ENCODE results near the gene NSMF.
"Not testable (repeated sequence)": the region's sequence is repeated elsewhere in the genome, so short reads cannot be mapped to it uniquely, and the experiment has no call there.

The NSMF gene

DNA sequence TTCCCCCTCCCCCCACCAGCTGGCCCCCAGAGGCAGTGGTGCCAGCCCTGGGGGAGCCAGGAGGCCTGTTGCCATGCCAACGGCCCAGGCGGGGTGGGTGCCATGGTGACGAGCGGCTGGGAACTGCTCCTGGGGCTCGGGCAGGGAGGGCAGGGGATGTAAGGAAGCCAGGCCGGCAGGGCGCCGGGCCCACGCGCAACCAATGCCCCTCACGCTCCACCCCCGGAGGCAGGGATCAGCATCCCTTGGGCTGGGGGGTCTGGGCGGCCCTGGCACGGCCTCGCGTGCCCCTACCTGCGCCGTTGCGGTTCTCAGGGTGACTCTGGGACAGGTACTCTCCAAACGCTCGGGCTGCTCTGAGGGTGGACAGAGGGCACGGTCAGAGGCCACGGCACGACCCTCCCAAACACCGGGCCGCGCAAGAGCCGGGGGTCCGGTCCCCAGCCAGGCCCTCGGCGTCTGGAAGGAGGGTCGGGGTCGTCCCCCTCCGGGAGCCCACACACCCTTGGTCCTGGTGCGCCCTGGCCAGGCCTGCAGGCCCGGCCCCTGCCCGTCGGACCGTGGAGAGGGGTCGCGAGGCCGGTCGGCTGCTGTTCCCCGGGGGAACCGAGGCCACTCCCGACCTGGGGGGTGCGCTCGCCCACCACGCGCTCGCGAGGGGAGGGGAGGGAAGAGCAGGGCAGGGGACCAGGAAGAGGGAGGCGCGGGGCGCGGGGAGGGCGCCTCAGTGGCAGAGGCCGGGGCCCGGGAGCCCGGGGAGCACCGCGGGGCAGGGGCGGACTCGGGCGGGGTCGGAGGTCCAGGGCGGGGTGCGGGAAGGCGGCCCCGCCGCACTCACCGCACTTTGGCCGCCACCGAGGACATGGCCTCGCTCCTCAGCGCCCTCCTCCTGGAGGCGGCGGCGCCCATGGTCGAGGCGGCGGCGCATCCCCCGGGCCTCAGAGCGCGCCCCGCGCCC lies 661 bp downstream of the NSMF start:
- peak overlapping the region in 1 of 2 donors; percentile 48 for H3K27ac Mint-ChIP-seq
- ATAC-seq = peak; percentile 11
- H3K9me3 Mint-ChIP-seq = no peaks in the 10 kb centered on the region
- H3K4me1 Mint-ChIP-seq = peaks cover 81% of the 10 kb centered on the region
- DNase-seq = peak in 1 of 2 donors; percentile 34
- H3K27me3 Mint-ChIP-seq = no peaks in the 10 kb centered on the region
- peak overlapping the region; percentile 44 to 73 for H3K4me3 Mint-ChIP-seq

DNA sequence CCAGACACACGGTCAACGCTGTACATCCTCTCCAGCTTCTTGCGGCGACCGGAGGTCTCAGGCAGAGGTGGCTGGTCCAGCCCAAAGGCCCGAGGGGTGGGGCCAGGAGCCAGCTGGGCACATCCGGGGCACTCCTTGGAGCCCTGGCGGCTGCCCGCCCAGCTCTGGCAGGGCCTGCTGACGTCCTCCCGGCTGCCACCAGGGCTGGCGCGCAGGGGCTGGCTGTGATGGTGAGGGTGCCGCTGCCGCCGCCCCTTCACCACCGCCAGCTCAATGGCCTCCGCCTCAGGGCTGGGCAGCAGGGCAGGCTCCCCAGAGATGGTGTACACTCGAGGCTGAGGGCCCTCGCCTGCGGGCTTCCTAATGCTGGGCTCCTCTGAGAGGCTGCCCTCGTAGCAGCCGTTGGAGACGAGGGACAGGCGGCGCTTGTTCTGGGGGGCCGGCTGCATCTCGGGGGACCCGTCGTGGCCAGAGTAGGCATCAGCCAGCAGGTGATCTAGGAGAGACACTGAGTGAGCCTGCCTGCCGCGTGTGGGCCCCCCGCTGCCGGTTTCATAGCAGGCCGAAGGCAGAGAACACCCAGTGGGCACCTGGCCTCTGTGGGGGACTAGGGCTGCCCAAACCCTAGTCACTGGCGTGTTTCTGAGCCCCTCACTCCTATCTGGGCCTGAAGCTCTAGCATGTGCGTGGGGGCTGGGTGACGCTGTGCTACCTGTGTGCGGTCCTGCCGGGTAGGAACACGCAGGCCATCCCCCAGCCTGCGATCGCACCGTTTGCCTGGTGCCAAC lies 1.5 kb downstream of the NSMF start:
- Mint-ChIP-seq H3K27ac (peak overlapping the region in 1 of 2 donors; percentile 54), H3K4me3 (peak overlapping the region in 1 of 2 donors; percentile 73), H3K4me1 (peaks cover 81% of the 10 kb centered on the region), H3K9me3 (no peaks in the 10 kb centered on the region), H3K27me3 (no peaks in the 10 kb centered on the region)
- peak in 1 of 2 donors; percentile 18 for DNase-seq
- ATAC-seq = no peak

DNA sequence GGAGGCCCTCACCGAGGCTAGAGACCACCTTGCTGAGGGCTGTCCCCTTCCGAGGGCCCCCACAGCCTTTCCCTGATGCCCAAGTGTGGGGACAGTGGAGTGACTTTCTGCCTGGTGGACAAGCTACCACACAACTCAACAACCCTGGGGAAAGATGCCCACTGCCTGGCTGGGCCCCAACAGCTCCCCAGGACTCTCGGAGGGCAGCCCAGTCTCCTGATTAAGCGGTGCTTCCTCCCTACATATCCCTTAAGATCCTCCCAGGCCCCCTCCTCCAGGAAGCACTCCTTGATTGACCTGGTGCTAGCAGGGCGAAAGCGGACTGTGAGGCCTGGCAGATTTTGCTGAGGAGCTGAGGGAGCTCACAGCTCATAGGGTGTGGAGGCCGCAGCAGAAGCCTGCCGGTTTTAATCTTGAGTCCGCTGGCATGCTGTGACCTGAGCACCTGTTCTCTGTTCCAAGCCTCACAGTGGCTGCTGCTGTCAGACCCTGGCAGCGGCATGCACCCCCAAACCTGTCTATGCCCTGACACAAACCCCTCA lies 2.2 kb downstream of the NSMF start:
- Mint-ChIP-seq H3K27ac (peak overlapping the region in 1 of 2 donors; percentile 12), H3K9me3 (no peaks in the 10 kb centered on the region), H3K4me3 (peak overlapping the region in 1 of 2 donors; percentile 41), H3K4me1 (peaks cover 84% of the 10 kb centered on the region), H3K27me3 (no peaks in the 10 kb centered on the region)
- ATAC-seq = no peak
- DNase-seq = peak in 1 of 2 donors; percentile 7

DNA sequence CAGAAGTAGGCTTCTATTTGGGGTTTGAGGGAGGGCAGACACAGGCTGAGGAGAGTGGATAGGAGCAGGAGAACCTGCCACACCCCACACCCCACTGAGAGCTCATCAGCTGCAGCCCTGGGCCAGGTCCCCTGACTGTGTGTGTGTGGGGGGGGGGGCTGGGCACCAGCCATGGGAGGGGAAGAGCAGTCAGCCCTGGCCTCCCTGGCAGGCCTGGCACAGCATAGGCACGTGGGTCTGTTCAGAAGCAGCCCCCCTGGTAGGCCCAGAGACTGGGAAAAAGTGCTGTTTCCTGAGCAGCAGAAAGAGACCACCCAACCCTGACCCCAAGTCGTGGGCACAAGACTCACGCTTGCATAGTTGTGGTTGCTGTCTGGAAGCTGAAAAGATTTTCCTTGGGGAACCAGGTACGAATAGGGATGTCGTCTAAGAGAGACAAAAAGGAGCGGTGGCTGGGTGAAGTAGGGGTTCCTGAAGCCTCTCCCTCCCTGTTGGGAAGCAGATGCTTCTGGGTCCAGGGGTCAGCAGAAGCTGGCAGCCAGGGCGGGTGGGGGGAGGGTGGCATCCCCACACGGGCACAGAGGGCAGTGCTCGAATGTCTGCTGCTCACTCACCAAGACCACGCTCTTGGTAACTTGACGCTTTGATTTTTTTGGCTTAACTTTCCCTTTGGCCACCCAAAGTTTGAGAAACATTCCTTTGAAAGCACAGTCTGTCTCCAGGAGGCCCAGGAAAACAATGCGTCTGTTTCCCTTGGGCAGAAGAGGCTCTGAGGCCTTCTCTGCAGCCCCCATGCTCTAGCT lies 2.9 kb downstream of the NSMF start:
- peaks cover 82% of the 10 kb centered on the region for H3K4me1 Mint-ChIP-seq
- DNase-seq = peak in 1 of 2 donors; percentile 8

DNA sequence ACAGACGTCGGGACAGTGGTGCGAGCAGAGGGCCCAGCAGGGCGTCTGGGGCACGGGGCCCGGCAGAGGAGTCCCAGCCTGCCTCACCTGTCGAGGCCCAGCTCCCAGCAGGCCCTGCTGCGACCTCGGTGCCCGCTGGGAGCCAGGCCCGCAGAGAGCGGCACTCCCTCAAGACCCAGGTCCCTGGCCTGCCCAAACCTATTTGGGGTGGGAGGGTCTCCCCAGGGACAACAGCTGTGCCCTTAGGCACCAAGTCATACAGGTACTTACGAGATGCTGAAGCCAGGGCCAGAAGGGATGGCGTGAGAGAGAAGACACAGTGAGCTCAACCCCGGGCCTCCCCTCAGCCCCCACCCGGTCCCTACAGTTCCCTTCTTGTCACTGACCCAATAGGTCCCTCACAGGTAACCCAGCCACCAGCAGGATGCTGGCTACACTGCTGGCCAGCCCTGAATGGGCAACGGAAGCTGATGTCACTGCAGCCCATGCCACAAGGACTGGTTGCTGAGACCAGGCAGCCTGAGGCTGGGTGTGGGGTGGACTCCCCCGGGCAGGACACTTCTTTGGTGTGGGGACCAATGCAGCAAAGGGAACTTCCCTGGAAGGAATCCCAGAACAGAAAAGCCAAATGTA lies 3.7 kb downstream of the NSMF start:
- H3K27ac Mint-ChIP-seq = no peak overlapping the region
- DNase-seq = peak in 1 of 2 donors; percentile 11
- H3K4me1 Mint-ChIP-seq = peaks cover 80% of the 10 kb centered on the region
- no peaks in the 10 kb centered on the region for H3K27me3 Mint-ChIP-seq
- no peak overlapping the region for H3K4me3 Mint-ChIP-seq
- no peaks in the 10 kb centered on the region for H3K9me3 Mint-ChIP-seq
- ATAC-seq = no peak

More for the DNA sequence above, 2.9 kb downstream of the NSMF start:
- H3K9me3 Mint-ChIP-seq = no peaks in the 10 kb centered on the region
- H3K4me3 Mint-ChIP-seq = no peak overlapping the region
- ATAC-seq = no peak
- H3K27ac Mint-ChIP-seq = peak overlapping the region in 1 of 2 donors; percentile 85
- no peaks in the 10 kb centered on the region for H3K27me3 Mint-ChIP-seq

DNA sequence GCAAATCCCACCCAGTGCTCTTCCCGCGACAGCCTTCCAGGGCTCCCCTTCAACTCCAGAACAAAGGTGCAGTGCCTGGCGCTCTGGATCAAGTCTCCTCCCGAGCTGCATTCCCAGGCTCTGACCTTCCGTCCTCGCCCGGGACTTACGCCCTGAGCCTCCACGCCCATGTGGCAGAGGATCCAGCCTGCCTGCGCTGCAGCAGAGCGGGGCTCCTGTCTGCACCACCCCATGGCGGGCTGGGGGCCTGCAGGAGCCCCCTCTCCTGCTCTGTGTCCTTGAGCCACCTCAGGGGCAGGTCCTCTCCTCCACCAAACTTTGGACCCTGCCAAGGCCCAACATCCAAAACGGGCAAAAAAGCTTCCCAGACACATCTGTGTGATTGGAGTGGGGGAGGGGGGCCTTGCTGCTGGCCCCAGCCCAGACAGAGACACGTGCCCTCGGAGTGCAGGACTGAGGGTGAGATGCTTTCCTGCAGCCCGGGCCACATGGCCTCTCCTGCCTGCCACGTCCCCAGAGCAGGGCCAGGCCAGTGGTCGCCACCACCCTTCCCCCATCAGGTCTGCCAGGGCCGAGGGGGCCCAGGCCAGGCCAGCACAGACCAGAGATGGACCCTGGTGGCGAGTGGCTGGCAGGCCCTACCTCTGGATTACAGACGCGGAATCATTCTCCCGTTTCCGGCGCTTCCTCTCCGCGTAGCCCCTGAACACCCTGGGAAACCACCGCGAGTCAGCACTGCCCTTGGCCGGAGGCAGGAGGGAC lies 4.4 kb downstream of the NSMF start:
- Mint-ChIP-seq H3K4me3 (peak overlapping the region; percentile 44 to 67), H3K4me1 (peaks cover 80% of the 10 kb centered on the region), H3K9me3 (no peaks in the 10 kb centered on the region), H3K27ac (no peak overlapping the region), H3K27me3 (no peaks in the 10 kb centered on the region)
- peak in 1 of 2 donors; percentile 14 for DNase-seq
- ATAC-seq = no peak

DNA sequence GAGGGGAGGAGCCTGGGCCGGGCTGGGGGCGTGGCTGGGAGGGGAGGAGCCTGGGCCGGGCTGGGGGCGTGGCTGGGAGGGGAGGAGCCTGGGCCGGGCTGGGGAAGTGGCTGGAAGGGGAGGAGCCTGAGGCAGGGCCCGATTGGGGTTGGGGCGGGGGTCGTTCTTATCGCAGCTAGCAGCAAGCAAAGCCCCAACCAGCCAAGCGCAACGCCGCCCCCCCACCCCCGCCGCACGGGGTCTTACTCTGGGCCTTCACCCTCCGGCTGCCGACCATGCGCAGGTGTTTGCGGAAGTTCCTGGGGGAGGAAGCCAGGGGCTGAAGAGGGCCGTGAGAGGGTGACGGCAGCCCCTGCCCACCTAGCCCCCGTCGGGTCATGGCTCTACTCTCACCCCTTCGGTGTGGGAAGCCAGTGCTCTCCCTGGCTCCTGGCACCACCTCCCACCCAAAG lies 5.0 kb downstream of the NSMF start:
- DNase-seq (peak in 1 of 2 donors; percentile 48), ATAC-seq (no peak)
- Mint-ChIP-seq H3K4me1 (peaks cover 81% of the 10 kb centered on the region), H3K27ac (no peak overlapping the region), H3K9me3 (no peaks in the 10 kb centered on the region), H3K4me3 (peak overlapping the region; percentile 44 to 67), H3K27me3 (no peaks in the 10 kb centered on the region)

DNA sequence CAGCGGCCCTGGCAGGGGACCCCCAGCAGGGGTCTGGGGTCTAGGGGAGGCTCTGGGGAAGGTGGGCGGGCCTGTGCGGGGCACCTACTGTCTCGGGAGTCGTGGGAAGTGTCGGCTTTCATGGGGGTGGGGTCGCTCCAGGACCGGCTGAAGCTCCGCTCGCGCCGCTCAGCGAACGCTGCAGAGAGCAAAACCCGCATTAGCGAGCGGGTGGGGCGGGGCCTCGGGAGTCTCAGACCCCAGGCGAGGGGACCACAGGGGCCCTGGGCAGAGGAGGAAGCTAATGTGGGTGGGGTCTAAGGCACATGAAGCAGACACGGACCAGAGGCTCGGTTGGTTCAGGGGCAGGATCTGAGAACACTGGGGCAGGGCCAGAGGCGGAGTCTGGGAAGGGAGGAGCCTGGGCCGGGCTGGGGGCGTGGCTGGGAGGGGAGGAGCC lies 5.5 kb downstream of the NSMF start:
- peak; percentile 55 to 65 for DNase-seq
- H3K4me3 Mint-ChIP-seq = peak overlapping the region in 1 of 2 donors; percentile 2
- H3K4me1 Mint-ChIP-seq = peaks cover 86% of the 10 kb centered on the region
- no peaks in the 10 kb centered on the region for H3K9me3 Mint-ChIP-seq
- no peaks in the 10 kb centered on the region for H3K27me3 Mint-ChIP-seq
- H3K27ac Mint-ChIP-seq = peak overlapping the region in 1 of 2 donors; percentile 12
- ATAC-seq = peak; percentile 43

DNA sequence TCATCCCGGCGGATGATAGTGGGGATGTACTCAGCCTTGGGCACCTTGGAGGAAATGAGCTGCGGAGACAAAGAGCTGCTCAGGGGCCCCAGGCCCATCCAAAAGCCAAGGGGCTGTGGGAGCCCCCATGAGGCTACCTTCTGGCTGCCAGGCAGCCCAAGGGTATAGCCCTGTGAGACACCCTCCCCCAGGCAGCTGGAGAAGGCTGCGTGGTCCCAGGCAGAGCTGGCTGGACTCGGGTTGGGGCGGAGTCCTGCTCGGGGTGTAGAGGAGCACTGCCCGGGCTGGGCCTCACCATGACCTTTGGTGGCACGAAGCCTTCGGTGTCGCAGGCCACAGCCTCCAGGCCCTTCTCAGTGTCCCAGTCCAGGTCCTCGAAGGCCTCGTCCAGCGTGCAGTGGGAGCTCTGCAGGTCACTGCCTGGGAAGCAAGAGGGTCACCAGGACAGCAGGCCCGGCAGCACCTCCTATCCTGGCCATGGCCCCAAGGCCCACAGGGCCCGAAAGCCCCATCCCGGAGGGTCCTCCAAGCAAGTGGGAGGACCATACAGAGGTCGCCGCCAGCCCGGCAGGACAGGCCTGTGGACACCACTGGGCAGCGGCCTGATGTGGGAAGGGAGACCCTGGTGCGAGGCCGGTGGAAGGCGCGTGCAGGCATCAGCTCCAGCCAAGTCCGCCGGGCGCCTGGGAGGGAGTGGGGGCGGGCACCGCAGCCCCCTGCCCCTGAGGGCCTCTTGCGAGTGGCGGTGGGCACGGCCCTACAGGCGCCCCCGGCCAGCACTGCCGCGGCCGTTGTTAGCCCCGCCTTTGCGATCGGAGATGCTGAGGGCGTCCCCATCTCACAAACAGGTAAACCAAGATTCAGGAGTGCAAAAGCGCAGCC lies 6.1 kb downstream of the NSMF start:
- Mint-ChIP-seq H3K4me1 (peaks cover 91% of the 10 kb centered on the region), H3K9me3 (no peaks in the 10 kb centered on the region), H3K27ac (no peak overlapping the region), H3K4me3 (peak overlapping the region in 1 of 2 donors; percentile 29), H3K27me3 (no peaks in the 10 kb centered on the region)
- peak in 1 of 2 donors; percentile 28 for DNase-seq
- no peak for ATAC-seq

DNA sequence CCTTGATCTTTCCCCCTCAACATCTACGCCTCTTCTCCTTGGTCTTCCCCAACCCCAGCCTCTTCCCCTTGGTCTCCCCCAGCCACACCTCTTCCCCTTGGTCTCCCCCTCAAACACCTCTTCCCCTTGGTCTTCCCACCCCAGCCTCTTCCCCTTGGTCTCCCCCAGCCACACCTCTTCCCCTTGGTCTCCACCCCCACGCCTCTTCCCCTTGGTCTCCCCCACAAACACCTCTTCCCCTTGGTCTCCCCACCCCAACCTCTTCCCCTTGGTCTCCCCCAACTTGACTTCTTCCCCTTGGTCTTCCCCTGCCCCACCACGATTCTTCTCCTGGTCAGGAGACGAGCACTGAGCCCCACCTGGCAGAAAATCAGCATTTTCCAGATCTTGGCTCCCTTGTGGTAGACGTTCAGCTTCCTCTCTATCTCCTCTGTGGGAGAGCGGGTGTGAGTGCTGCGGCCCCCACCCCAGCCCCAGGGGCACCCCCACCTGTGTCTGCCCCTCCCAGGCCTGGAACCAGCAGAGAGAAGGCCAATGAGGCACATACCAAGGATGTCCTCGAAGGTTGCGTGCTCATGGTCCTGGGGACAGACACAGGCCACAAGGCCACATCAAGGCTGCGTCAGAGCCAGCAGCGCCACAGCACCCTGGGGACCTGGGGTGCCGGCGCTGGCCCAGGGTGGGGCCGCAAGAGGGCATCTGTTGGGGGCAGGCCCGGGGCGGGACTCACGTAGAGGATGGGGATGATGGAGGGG lies 7.0 kb downstream of the NSMF start:
- H3K27me3 Mint-ChIP-seq = no peaks in the 10 kb centered on the region
- H3K4me1 Mint-ChIP-seq = peaks cover 91% of the 10 kb centered on the region
- H3K4me3 Mint-ChIP-seq = peak overlapping the region; percentile 56 to 57
- peak in 1 of 2 donors; percentile 16 for DNase-seq
- ATAC-seq = no peak
- no peaks in the 10 kb centered on the region for H3K9me3 Mint-ChIP-seq
- H3K27ac Mint-ChIP-seq = no peak overlapping the region

DNA sequence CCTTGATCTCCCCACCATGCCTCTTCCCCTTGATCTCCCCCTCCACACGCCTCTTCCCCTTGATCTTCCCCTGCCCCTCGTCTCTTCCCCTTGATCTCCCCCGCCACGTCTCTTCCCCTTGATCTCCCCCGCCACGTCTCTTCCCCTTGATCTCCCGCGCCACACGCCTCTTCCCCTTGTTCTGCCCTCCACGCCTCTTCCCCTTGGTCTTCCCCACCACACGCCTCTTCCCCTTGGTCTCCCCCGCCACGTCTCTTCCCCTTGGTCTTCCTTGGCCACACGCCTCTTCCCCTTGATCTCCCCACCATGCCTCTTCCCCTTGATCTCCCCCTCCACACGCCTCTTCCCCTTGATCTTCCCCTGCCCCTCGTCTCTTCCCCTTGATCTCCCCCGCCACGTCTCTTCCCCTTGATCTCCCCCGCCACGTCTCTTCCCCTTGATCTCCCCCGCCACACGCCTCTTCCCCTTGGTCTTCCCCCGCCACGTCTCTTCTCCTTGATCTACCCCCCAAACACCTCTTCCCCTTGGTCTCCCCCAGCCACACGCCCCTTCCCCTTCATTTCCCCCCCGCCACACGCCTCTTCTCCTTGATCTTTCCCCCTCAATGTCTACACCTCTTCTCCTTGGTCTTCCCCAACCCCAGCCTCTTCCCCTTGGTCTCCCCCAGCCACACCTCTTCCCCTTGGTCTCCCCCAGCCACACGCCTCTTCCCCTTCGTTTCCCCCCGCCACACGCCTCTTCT lies 7.7 kb downstream of the NSMF start:
- Mint-ChIP-seq H3K4me1 (peaks cover 88% of the 10 kb centered on the region), H3K27ac (peak overlapping the region in 1 of 2 donors; percentile 15), H3K4me3 (peak overlapping the region; percentile 56 to 57)
- peak in 1 of 2 donors; percentile 11 for DNase-seq
- not testable (repeated sequence) for H3K27me3 Mint-ChIP-seq, ATAC-seq, H3K9me3 Mint-ChIP-seq

Measured in stimulated activated naive CD8-positive, alpha-beta T cell treated with anti-CD3 and anti-CD28 coated beads, Interleukin-15, amount 100 ng/mL, for 72 hours (primary cell).